LNCAP (cell line): ENCODE measurements around the gene SPATS2.
A peak's percentile ranks its signal among the peaks of the same experiment; 100 is the strongest.

Source experiments
- TF ChIP-seq, protein P1 (sequence below): fragments of 450-650 bp; IDR thresholded peaks from 2 replicates; pipeline ENCODE4 v1.5.1; 2017; ENCODE audit warnings: mild to moderate bottlenecking

The SPATS2 gene

DNA sequence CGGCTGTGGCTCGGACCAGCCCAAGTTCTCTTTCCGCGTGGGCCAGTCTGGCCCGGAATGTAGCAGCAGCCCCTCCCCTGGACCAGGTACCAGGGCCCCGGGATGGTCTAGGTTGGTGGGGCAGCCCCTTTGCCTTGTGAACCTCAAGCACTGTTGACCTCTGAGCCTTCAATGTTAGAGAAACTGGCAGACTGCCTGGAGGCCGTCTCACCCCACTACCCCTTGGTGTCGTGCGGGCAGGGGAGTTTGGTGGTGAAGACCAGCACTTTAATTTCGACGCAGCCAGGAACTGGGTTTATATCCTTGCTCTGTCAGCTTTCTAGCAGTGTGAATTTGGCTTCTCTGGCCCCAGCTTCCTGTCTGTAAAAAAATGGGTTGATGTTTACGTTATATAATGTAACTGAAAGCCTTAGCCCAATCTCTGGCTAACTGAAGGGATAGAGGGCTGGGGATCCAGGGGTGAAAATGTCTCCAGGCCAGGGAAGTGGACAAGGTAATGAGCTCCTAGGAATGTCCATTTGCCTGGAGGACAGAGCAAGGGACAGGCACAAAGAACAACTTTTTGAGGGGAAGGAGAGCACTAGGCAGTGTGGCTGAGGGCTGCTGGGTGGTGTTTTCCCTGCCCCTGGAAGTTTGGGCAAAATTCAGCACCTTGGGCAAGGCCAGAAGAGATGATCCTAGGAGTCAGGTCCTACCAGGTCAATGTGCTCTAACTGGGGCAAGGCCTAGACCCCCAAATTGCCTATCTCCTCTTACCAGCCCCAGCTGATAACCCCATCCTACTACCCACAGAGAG lies 189.3 kb downstream of the SPATS2 start:
- TF ChIP-seq, protein P1, sequence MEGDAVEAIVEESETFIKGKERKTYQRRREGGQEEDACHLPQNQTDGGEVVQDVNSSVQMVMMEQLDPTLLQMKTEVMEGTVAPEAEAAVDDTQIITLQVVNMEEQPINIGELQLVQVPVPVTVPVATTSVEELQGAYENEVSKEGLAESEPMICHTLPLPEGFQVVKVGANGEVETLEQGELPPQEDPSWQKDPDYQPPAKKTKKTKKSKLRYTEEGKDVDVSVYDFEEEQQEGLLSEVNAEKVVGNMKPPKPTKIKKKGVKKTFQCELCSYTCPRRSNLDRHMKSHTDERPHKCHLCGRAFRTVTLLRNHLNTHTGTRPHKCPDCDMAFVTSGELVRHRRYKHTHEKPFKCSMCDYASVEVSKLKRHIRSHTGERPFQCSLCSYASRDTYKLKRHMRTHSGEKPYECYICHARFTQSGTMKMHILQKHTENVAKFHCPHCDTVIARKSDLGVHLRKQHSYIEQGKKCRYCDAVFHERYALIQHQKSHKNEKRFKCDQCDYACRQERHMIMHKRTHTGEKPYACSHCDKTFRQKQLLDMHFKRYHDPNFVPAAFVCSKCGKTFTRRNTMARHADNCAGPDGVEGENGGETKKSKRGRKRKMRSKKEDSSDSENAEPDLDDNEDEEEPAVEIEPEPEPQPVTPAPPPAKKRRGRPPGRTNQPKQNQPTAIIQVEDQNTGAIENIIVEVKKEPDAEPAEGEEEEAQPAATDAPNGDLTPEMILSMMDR = no peak

DNA sequence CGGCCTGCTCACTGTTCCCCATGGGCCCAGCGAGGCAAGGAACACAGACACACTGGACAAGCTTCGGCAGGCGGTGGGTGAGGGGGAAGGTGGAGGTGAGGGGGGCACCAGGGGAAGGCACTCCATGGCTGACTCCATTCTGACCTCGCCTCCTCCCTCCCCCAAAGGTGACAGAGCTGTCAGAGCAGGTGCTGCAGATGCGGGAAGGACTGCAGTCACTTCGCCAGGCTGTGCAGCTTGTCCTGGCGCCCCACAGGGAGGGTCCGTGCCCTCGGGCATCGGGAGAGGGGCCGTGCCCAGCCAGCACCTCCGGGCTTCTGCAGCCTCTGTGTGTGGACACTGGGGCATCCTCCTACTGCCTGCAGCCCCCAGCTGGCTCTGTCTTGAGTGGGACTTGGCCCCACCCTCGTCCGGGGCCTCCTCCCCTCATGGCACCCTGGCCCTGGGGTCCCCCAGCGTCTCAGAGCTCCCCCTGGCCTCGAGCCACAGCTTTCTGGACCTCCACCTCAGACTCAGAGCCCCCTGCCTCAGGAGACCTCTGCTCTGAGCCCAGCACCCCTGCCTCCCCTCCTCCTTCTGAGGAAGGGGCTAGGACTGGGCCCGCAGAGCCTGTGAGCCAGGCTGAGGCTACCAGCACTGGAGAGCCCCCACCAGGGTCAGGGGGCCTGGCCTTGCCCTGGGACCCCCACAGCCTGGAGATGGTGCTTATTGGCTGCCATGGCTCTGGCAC lies 190.1 kb downstream of the SPATS2 start:
- TF ChIP-seq, protein P1 = 0 out of 2 replicates have a peak, but pooled peaks have one; percentile 22

DNA sequence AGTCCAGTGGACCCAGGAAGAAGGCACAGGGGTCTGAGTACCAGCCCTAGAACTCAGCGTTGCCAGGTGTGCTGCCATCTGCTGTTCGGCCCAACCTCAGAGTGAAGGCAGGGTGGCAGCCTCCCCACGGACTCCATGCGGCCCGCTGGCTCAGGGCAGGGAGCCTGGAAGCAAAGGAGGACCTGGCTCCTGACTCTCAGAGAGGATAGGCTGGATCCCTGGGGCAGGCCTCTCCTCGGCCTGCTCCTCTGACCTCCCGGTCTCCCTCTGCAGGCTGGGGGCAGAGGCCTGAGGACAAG lies 190.6 kb downstream of the SPATS2 start:
- TF ChIP-seq, protein P1 = peak; percentile 4; the same call in 1 of the 2 replicates

DNA sequence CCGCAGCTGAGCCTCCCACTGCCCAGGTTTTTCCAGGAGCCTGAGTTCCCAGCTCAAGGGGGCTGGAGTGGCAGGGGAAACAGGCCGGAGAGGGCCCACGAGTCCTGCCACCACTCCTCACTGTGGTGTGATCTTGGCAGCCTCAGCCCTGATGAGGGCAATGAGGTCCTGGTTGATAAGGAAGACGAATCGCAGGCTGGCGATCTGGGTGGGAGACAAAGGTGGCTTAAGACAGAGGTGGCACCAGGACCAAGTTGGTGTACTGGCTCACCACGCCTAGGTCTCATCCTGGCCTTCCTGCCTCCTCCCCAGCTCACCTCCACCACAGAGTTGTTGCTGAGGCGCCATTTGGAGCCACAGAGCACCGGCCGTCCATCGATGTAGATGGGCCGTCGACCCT lies 191.3 kb downstream of the SPATS2 start:
- TF ChIP-seq, protein P1 = no peak

DNA sequence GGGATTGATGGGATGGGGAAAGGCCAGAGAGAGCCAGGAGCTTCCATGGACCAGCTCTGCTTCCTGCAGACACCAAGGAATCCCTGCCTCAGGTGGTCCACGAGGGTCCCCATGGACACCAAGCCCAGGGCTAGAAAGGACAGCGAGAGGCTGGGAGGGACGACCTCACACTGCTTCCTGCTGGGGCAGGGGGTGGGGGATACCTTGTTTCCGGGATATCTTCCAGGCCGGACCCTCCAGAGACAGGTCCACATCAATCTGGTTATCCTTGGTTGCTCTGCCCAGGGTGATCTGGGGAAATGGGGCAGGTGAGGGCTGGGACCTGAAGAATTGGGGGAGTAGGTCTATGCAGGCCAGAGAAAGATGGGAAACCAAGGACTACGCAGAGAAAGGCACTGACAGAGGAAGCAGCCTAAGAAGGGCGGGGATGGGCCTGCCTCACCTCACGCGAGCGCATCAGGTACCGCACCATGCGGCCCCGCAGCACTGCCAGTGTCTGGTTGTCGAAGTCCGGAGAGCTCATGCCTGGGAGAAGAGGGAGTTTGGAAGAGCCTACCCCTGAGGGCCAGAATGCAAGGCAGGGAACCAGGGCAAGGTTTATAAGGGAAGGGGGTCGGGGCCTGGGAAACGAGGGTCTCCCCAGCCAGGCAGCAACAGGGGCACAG lies 191.9 kb downstream of the SPATS2 start:
- TF ChIP-seq, protein P1 = no peak

DNA sequence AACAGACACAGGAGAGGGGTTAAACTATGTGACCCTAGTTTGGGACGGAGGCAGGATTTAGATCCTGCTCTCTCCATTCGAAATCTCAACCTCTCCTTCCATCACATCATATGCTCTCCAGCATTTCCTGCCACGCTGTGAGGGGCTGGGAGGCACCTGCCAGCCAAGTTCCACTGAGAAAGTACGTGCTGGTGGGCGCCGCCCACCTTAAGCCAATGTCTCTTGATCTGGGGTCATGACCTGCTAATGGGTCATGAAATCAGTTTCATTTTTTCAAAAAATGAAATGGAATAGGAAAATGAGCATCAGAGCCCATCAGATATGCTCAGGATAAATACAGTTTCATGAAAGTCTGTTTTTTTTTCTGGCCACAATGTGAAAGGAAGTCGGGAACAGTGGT lies 193.4 kb downstream of the SPATS2 start:
- TF ChIP-seq, protein P1 = no peak

DNA sequence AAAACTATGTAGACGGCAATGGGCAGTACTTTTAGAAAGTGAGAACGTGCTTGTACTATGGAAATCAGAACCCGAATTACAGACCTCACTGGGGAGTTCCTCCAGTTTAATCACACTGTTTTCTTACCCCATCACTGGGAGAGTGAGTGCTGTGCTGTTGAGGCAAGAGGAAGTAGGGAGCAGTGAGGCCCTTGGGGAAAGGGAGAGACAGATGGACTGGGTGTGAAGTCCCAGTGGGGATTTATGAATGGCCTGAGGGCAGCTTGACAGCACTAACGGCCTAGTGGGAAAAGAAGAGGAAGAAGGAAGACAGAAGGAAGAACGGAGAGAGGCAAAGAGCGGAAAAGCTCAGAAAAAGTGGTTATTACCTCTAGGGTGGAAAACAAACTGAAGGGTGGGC lies 195.0 kb downstream of the SPATS2 start:
- TF ChIP-seq, protein P1 = no peak
